ENCODE data around the gene PLPP4.

PLPP4 gene

GRCh38 chr10:120582753-120583152, 125.7 kb downstream of the PLPP4 start:
- H3K27ac ChIP-seq = no peak overlapping the region
- no peak for TF ChIP-seq CTCF (conservative IDR thresholded peaks at IDR 0.05)

- no peak for TF ChIP-seq CTCF (conservative IDR thresholded peaks at IDR 0.05)
- H3K27ac ChIP-seq = no peak overlapping the region
Observed at GRCh38 chr10:120583424-120584108, 126.5 kb downstream of the PLPP4 start.

- H3K27ac ChIP-seq = no peak overlapping the region
- no peak for TF ChIP-seq CTCF (conservative IDR thresholded peaks at IDR 0.05)
Observed at GRCh38 chr10:120584786-120585185, 127.8 kb downstream of the PLPP4 start.

- H3K27ac ChIP-seq = no peak overlapping the region
- no peak for TF ChIP-seq CTCF (conservative IDR thresholded peaks at IDR 0.05)
Observed at GRCh38 chr10:120586471-120586872, 129.4 kb downstream of the PLPP4 start.

- H3K27ac ChIP-seq = no peak overlapping the region
- no peak for TF ChIP-seq CTCF (conservative IDR thresholded peaks at IDR 0.05)
Observed at GRCh38 chr10:120587061-120587460, 130.0 kb downstream of the PLPP4 start.

- no peak for TF ChIP-seq CTCF (conservative IDR thresholded peaks at IDR 0.05)
- H3K27ac ChIP-seq = no peak overlapping the region
Observed at GRCh38 chr10:120588311-120588710, 131.3 kb downstream of the PLPP4 start.

- no peak overlapping the region for H3K27ac ChIP-seq
- no peak for TF ChIP-seq CTCF (conservative IDR thresholded peaks at IDR 0.05)
Observed at GRCh38 chr10:120593693-120594092, 136.7 kb downstream of the PLPP4 start.
